ENCODE measurements around the gene KIAA0319L. TPM values are rescaled to one million over a fixed set of nuclear protein-coding genes. Genes with fewer than 3 reads are reported as not detected.
A peak's percentile ranks its signal among the peaks of the same experiment; 100 is the strongest.

Gene KIAA0319L
- total and polyA plus RNA-seq, 12 donors = 26.5 to 278 (median 76.8) TPM

DNA sequence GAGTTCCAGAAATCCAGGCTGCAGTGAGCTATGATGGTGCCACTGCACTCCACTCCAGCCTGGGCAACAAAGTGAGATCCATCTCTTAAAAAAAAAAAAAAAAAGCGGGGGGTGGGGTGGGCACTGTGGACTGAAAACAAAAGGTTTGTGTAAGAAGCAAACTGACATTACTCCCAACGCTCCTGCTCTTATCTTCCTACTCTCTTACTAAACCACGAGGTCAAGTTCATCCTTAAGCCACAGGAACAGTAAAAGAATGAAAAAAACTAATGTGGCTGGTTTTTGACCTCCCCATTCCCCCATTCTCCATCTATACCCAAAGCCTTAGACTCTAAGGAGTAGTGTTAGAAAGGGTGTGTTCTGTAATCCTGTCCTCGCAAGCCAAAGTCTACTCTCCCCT lies 46.7 kb upstream of the KIAA0319L start:
- intact Hi-C loops (cut with DNase I) = no loop called here
- Histone ChIP-seq H3K4me3 (no peak overlapping the region), H3K4me1 (replicated peaks in 1 of 2) (no peaks in the 10 kb centered on the region), H3K36me3 (replicated peaks in 1 of 2) (peaks cover 0 to 58% of the 10 kb centered on the region in 2 donors), H3K27ac (no peak overlapping the region), H3K9me3 (replicated peaks in 1 of 3) (no peaks in the 10 kb centered on the region), H3K27me3 (no peaks in the 10 kb centered on the region)
- TF ChIP-seq, protein P1, sequence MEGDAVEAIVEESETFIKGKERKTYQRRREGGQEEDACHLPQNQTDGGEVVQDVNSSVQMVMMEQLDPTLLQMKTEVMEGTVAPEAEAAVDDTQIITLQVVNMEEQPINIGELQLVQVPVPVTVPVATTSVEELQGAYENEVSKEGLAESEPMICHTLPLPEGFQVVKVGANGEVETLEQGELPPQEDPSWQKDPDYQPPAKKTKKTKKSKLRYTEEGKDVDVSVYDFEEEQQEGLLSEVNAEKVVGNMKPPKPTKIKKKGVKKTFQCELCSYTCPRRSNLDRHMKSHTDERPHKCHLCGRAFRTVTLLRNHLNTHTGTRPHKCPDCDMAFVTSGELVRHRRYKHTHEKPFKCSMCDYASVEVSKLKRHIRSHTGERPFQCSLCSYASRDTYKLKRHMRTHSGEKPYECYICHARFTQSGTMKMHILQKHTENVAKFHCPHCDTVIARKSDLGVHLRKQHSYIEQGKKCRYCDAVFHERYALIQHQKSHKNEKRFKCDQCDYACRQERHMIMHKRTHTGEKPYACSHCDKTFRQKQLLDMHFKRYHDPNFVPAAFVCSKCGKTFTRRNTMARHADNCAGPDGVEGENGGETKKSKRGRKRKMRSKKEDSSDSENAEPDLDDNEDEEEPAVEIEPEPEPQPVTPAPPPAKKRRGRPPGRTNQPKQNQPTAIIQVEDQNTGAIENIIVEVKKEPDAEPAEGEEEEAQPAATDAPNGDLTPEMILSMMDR (IDR thresholded peaks at IDR 0.05) = no peak
- no peak for TF ChIP-seq POLR2A (IDR thresholded peaks at IDR 0.05)
- DNase-seq = no peak
- 74 to 87% (median 78%) methylated on average over 4 of the region's 4 CpGs for WGBS, 4 donors

DNA sequence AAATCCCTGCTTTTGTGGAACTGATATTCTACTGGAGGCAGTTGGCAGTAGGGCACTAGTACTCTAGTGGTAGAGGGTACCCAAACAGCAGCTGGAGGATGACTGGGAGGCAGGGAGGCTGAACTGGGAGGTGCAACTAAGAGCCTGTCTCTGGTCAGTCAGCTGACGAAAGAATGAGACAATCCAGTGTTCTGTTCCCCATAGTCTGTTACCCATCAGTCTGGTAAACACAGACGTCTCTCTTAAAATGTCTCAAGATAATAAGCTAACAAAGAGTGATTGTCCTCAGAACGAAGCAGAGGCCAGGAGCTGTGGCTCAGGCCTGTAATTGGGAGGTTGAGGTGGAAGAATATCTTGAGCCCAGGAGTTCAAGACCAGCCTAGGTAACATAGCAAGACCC lies 46.3 kb upstream of the KIAA0319L start:
- DNase-seq = peak in 1 of 7 donors; percentile 5
- Histone ChIP-seq H3K27ac (no peak overlapping the region), H3K4me1 (replicated peaks in 1 of 2) (no peaks in the 10 kb centered on the region), H3K27me3 (no peaks in the 10 kb centered on the region), H3K9me3 (replicated peaks in 1 of 3) (no peaks in the 10 kb centered on the region), H3K36me3 (replicated peaks in 1 of 2) (peaks cover 0 to 54% of the 10 kb centered on the region in 2 donors), H3K4me3 (no peak overlapping the region)
- 79 to 87% (median 80%) methylated on average over 3 of the region's 3 CpGs for WGBS, 4 donors
- TF ChIP-seq, protein P1 (IDR thresholded peaks at IDR 0.05) = no peak
- TF ChIP-seq POLR2A (IDR thresholded peaks at IDR 0.05) = no peak
- intact Hi-C loops (cut with DNase I) = no loop called here

DNA sequence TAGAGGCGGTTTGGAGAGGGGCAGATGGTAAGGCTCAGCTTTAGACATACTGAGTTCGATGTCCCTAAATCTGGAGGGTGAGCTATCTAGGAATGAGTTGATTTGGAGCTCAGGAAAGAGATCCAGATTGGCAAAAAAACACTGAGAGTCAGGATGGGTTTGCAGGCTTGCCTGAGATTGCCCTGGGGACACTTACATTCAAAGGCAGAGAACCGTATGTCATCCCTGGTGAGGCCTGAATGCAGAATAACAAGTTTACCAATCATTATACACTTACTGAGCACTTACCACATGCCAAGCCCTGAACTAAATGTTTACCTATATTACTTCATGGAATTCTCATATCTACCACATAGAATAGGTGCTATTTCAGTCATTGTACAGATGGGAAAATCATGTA lies 43.4 kb upstream of the KIAA0319L start:
- no peaks in the 10 kb centered on the region for H3K4me1 ChIP-seq (replicated peaks in 1 of 2)
- H3K27me3 ChIP-seq = no peaks in the 10 kb centered on the region
- no peak overlapping the region for H3K4me3 ChIP-seq
- no peak for DNase-seq
- TF ChIP-seq, protein P1 (IDR thresholded peaks at IDR 0.05) = no peak
- no peak for TF ChIP-seq POLR2A (IDR thresholded peaks at IDR 0.05)
- WGBS, 4 donors = 93 to 96% (median 94%) methylated on average over 3 of the region's 3 CpGs
- no peaks in the 10 kb centered on the region for H3K9me3 ChIP-seq (replicated peaks in 1 of 3)
- intact Hi-C loops (cut with DNase I) = no loop called here
- H3K27ac ChIP-seq = no peak overlapping the region
- peaks cover 0 to 41% of the 10 kb centered on the region in 2 donors for H3K36me3 ChIP-seq (replicated peaks in 1 of 2)

DNA sequence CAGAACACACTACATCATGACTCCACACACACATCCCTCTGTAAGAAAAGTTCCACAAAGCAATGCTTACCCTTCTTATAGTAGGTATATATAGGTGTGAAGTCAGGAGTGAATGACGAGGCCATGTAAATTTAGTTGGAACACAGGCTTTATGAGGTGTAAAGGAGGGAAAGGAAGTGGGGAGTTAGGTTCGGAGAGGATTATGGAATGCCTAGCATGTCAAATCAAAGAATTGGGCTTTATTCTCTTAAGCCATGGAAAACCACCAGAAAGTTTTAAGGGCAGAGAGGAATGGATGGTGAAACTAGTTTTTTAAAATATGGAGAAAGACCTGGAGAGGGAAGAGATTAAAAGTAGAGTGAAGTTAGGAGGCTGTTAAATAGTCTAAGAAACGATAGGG lies 42.2 kb upstream of the KIAA0319L start:
- intact Hi-C loops (cut with DNase I) = no loop called here
- Histone ChIP-seq H3K9me3 (replicated peaks in 1 of 3) (no peaks in the 10 kb centered on the region), H3K4me1 (replicated peaks in 1 of 2) (no peaks in the 10 kb centered on the region), H3K36me3 (replicated peaks in 1 of 2) (peaks cover 0 to 34% of the 10 kb centered on the region in 2 donors), H3K27me3 (no peaks in the 10 kb centered on the region), H3K27ac (no peak overlapping the region), H3K4me3 (no peak overlapping the region)
- TF ChIP-seq POLR2A (IDR thresholded peaks at IDR 0.05) = no peak
- TF ChIP-seq, protein P1 (IDR thresholded peaks at IDR 0.05) = no peak
- DNase-seq = no peak
- 77 to 91% (median 89%) methylated on average over 3 of the region's 3 CpGs for WGBS, 4 donors
